Measurements from ENCODE around the gene FBXO36. TPM values are rescaled to one million over a fixed set of nuclear protein-coding genes. Genes with fewer than 3 reads are reported as not detected.

FBXO36 gene
- total and polyA plus RNA-seq, 2 experiments from 2014 or later, result 5.8 to 7.6 TPM

GRCh38 chr2:229910832-229911412 lies 11.4 kb upstream of the FBXO36 start:
- H3F3A ChIP-seq (replicated peaks; ENCODE audit: low read depth), result no peaks in the 10 kb centered on the region
- H3K27ac ChIP-seq (ENCODE audit: low read depth), result no peak overlapping the region
- no peaks in the 10 kb centered on the region for H3K9me2 ChIP-seq (ENCODE audit: insufficient read depth)
- H3K4me1 ChIP-seq (ENCODE audit: insufficient read depth), result peaks cover 22% of the 10 kb centered on the region
- no peaks in the 10 kb centered on the region for H3K36me3 ChIP-seq (ENCODE audit: insufficient read depth)
- ATAC-seq (peak; percentile 90), DNase-seq (ENCODE audit: low spot score) (peak; percentile 69)
- H3K79me2 ChIP-seq (replicated peaks; ENCODE audit: insufficient read depth), result peaks cover 100% of the 10 kb centered on the region
- H3K27me3 ChIP-seq (ENCODE audit: insufficient read depth), result no peaks in the 10 kb centered on the region
- H4K20me1 ChIP-seq (replicated peaks; ENCODE audit: insufficient read depth), result peaks cover 33% of the 10 kb centered on the region
- Mint-ChIP-seq H3K36me3 (ENCODE audit: low read depth) (peaks cover 10% of the 10 kb centered on the region; the same call in 2 of the 3 replicates), H3K27ac (no peak overlapping the region), H3K9me3 (no peaks in the 10 kb centered on the region), H3K4me1 (peaks cover 23% of the 10 kb centered on the region; the same call in 2 of the 3 replicates), H3K27me3 (ENCODE audit: insufficient read depth, low read depth, poor library complexity) (no peaks in the 10 kb centered on the region), H3K4me3 (no peak overlapping the region; the same call in 2 of the 3 replicates)
- TF ChIP-seq POLR2AphosphoS5 (IDR thresholded peaks at IDR 0.05; ENCODE audit: low read depth), result no peak
- TF ChIP-seq EZH2 (IDR thresholded peaks at IDR 0.05; ENCODE audit: low read depth, unreplicated experiment), result no peak
- no peak for TF ChIP-seq ZNF331 (CRISPR knock-in tag; IDR thresholded peaks at IDR 0.05; ENCODE audit: low read depth)
- TF ChIP-seq CTCF (conservative IDR thresholded peaks at IDR 0.05; ENCODE audit: low read depth in 2 of 2), result peak; percentile 58 to 63
- H3K4me2 ChIP-seq, result no peak overlapping the region
- no peak overlapping the region for H2AFZ ChIP-seq
- H3K4me3 ChIP-seq, result no peak overlapping the region

GRCh38 chr2:229914171-229914570 lies 8.1 kb upstream of the FBXO36 start:
- no peaks in the 10 kb centered on the region for H3K36me3 ChIP-seq (ENCODE audit: insufficient read depth)
- TF ChIP-seq ETS1 (IDR thresholded peaks at IDR 0.05) (no peak), CTCF (conservative IDR thresholded peaks at IDR 0.05; ENCODE audit: low read depth in 2 of 2) (no peak), EZH2phosphoT487 (IDR thresholded peaks at IDR 0.05; ENCODE audit: unreplicated experiment) (no peak), STAT1 (IDR thresholded peaks at IDR 0.05; ENCODE audit: unreplicated experiment) (no peak), EZH2 (IDR thresholded peaks at IDR 0.05; ENCODE audit: low read depth, unreplicated experiment) (no peak), REST (IDR thresholded peaks at IDR 0.05; ENCODE audit: unreplicated experiment) (no peak), POLR2AphosphoS5 (IDR thresholded peaks at IDR 0.05; ENCODE audit: low read depth) (no peak), ZNF114 (CRISPR knock-in tag; IDR thresholded peaks at IDR 0.05) (no peak), NANOG (IDR thresholded peaks at IDR 0.05; ENCODE audit: borderline replicate concordance) (no peak)
- H3K27ac ChIP-seq (ENCODE audit: low read depth), result peak overlapping the region; percentile 30
- Mint-ChIP-seq H3K4me3 (no peak overlapping the region), H3K9me3 (no peaks in the 10 kb centered on the region), H3K36me3 (ENCODE audit: low read depth) (peaks cover 20% of the 10 kb centered on the region), H3K27me3 (ENCODE audit: insufficient read depth, low read depth, poor library complexity) (no peaks in the 10 kb centered on the region), H3K4me1 (peaks cover 23% of the 10 kb centered on the region; the same call in 2 of the 3 replicates), H3K27ac (no peak overlapping the region)
- no peaks in the 10 kb centered on the region for H3K27me3 ChIP-seq (ENCODE audit: insufficient read depth)
- no peaks in the 10 kb centered on the region for H3K9me2 ChIP-seq (ENCODE audit: insufficient read depth)
- H3K79me2 ChIP-seq (replicated peaks; ENCODE audit: insufficient read depth), result peaks cover 100% of the 10 kb centered on the region
- H3K4me2 ChIP-seq, result no peak overlapping the region
- no peak overlapping the region for H2AFZ ChIP-seq
- H3F3A ChIP-seq (replicated peaks; ENCODE audit: low read depth), result no peaks in the 10 kb centered on the region
- no peak overlapping the region for H3K4me3 ChIP-seq
- ATAC-seq, result no peak
- H4K20me1 ChIP-seq (replicated peaks; ENCODE audit: insufficient read depth), result peaks cover 36% of the 10 kb centered on the region
- no peak for DNase-seq (ENCODE audit: low spot score)
- H3K4me1 ChIP-seq (ENCODE audit: insufficient read depth), result peaks cover 22% of the 10 kb centered on the region
